HL-60 (cell line): ENCODE results near the gene C17orf50.

Source experiments
- CTCF ChIP-seq: IDR thresholded peaks from one replicate; pipeline ENCODE4 v1.5.1; 2011; ENCODE audit warnings: low read length, control low read depth, inconsistent platforms; ENCODE audit not compliant: insufficient read depth
- POLR2AphosphoS5 ChIP-seq: IDR thresholded peaks from 2 replicates; pipeline ENCODE4 v1.6.1; 2012; ENCODE audit warnings: low read depth
- REST ChIP-seq: IDR thresholded peaks from 2 replicates; pipeline ENCODE4 v1.6.1; 2012; ENCODE audit warnings: low read depth; ENCODE audit not compliant: insufficient replicate concordance

GRCh38 chr17:35713069-35713728 lies 47.5 kb upstream of the C17orf50 start:
- TF ChIP-seq CTCF, result no peak
- no peak for TF ChIP-seq POLR2AphosphoS5
- no peak for TF ChIP-seq REST
